ENCODE data around the gene ZNF418.

The ZNF418 gene

GRCh38 chr19:57934820-57935665 is at the start of gene ZNF418:
Gene ZNF418 (minus strand): TSS chr19:57935402. CDS start chr19:57933822, 1,580 bp downstream.
- DNase-seq, result peak; percentile 72
- Mint-ChIP-seq H3K4me3 (peak within 1 kb of the TSS; percentile 78), H3K27me3 (peaks cover 8% of the 10 kb centered on the region), H3K36me3 (peaks cover 56% of the 10 kb centered on the region), H3K4me1 (peaks cover 11% of the 10 kb centered on the region), H3K27ac (peak within 1 kb of the TSS; percentile 81), H3K9me3 (peaks cover 69% of the 10 kb centered on the region)
- CTCF ChIA-PET, result no interaction called here

- CTCF ChIA-PET, result no interaction called here
Observed at GRCh38 chr19:57978586-57979289, 43.5 kb upstream of the ZNF418 start.

GRCh38 chr19:57974434-57974833 is 39.2 kb upstream of the ZNF418 start, which contains the start of gene C19orf18:
Gene C19orf18 (minus strand): TSS chr19:57974534. CDS start chr19:57974432, 102 bp downstream.
- H3K9me3 Mint-ChIP-seq, result peaks cover 77% of the 10 kb centered on the region
- peaks cover 24% of the 10 kb centered on the region for H3K36me3 Mint-ChIP-seq
- no peak for DNase-seq
- no peaks in the 10 kb centered on the region for H3K4me1 Mint-ChIP-seq
- H3K4me3 Mint-ChIP-seq, result no peak within 1 kb of the TSS
- H3K27ac Mint-ChIP-seq, result no peak within 1 kb of the TSS
- CTCF ChIA-PET, result no interaction called here
- no peaks in the 10 kb centered on the region for H3K27me3 Mint-ChIP-seq

More at GRCh38 chr19:57978586-57979289, 43.5 kb upstream of the ZNF418 start:
- Mint-ChIP-seq H3K4me1 (no peaks in the 10 kb centered on the region), H3K4me3 (no peak overlapping the region), H3K36me3 (peaks cover 59% of the 10 kb centered on the region), H3K27ac (no peak overlapping the region), H3K9me3 (peaks cover 87% of the 10 kb centered on the region), H3K27me3 (no peaks in the 10 kb centered on the region)
- no peak for DNase-seq

DNA sequence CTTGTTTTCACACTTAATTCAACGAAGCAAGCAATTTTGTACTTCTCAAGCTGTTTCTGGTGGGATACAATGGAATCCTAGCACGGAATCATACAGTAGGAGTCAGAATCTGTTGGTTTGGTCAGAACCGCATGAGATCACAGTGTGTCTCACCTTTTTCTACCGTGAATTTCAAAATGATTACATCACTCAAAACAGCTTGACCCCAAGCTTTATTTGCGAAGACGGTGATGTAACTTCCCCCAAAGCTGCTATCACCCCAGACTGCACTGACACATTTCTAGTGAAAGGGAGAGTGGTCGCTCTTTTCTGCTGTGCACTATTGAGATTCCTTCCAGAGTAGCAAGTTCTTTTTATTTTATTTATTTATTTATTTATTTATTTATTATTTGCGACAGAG is 29.6 kb upstream of the ZNF418 start:
- Mint-ChIP-seq H3K9me3 (peaks cover 35% of the 10 kb centered on the region), H3K4me1 (no peaks in the 10 kb centered on the region), H3K36me3 (peaks cover 3% of the 10 kb centered on the region), H3K27ac (no peak overlapping the region), H3K4me3 (no peak overlapping the region), H3K27me3 (no peaks in the 10 kb centered on the region)
- DNase-seq, result no peak
- CTCF ChIA-PET, result no interaction called here

- H3K27ac Mint-ChIP-seq, result no peak overlapping the region
Observed at GRCh38 chr19:57961785-57962184, 26.6 kb upstream of the ZNF418 start.

DNA sequence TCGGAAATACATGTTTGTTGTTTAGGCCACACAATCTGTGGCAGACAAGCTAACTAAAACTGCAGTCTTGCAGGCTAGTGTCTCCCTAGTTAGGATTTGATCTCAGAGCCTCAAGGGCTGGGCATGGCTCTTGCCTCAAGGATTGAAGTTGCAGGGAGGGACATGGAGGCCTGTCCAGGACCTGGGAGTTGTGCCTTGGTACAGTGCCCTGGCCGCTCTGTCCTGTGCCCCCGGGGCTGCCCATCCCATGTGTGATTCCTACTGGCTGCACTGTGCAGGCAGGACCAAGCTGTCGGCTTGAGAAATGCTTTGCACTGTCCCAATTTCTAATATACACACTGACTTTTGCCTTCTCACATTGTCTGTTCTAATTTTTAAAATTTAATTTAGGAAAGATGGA is 19.8 kb upstream of the ZNF418 start:
- no peak for DNase-seq
- H3K27ac Mint-ChIP-seq, result no peak overlapping the region
- no peaks in the 10 kb centered on the region for H3K27me3 Mint-ChIP-seq
- no peak overlapping the region for H3K4me3 Mint-ChIP-seq
- CTCF ChIA-PET, result no interaction called here
- H3K36me3 Mint-ChIP-seq, result peaks cover 4% of the 10 kb centered on the region
- H3K4me1 Mint-ChIP-seq, result no peaks in the 10 kb centered on the region
- peaks cover 43% of the 10 kb centered on the region for H3K9me3 Mint-ChIP-seq

More at GRCh38 chr19:57961785-57962184, 26.6 kb upstream of the ZNF418 start:
- CTCF ChIA-PET, result no interaction called here
- Mint-ChIP-seq H3K36me3 (no peaks in the 10 kb centered on the region), H3K4me1 (no peaks in the 10 kb centered on the region), H3K9me3 (peaks cover 35% of the 10 kb centered on the region), H3K27me3 (no peaks in the 10 kb centered on the region), H3K4me3 (no peak overlapping the region)
- DNase-seq, result no peak

DNA sequence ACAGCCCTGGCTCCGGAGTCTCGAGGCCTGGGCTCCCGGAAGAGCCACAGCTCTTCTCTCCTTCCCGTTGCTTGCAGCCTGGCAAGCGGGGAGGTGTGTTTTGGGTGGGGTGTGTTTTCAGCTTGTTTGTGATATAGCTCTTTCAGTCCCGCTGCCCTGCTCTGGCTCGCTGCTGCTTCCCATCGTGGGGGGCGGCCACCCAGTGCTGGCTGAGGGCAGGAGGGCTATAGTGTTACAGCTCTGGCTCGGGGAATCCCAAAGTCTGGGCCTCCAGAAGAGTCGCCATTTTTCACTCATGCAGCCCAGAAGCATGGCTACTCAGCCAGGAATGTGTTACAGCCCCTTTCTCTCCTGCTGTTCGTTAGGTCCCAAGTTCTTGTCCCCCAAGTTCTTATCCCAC is 14.5 kb upstream of the ZNF418 start:
- Mint-ChIP-seq H3K9me3 (peaks cover 43% of the 10 kb centered on the region), H3K27ac (no peak overlapping the region), H3K4me3 (no peak overlapping the region), H3K36me3 (peaks cover 26% of the 10 kb centered on the region), H3K27me3 (no peaks in the 10 kb centered on the region), H3K4me1 (peaks cover 19% of the 10 kb centered on the region)
- CTCF ChIA-PET, result no interaction called here
- no peak for DNase-seq

- no peak for DNase-seq
- no peak overlapping the region for H3K4me3 Mint-ChIP-seq
- H3K9me3 Mint-ChIP-seq, result peaks cover 43% of the 10 kb centered on the region
- no peaks in the 10 kb centered on the region for H3K27me3 Mint-ChIP-seq
- H3K4me1 Mint-ChIP-seq, result peaks cover 19% of the 10 kb centered on the region
- H3K27ac Mint-ChIP-seq, result no peak overlapping the region
- CTCF ChIA-PET, result no interaction called here
- peaks cover 30% of the 10 kb centered on the region for H3K36me3 Mint-ChIP-seq
Observed at GRCh38 chr19:57949296-57949695, 14.1 kb upstream of the ZNF418 start.

GRCh38 chr19:57947419-57948134 is 12.4 kb upstream of the ZNF418 start, which contains the start of gene ZNF256:
Gene ZNF256 (minus strand): TSS chr19:57947706. CDS start chr19:57947474, 232 bp downstream.
- peaks cover 47% of the 10 kb centered on the region for H3K36me3 Mint-ChIP-seq
- peaks cover 19% of the 10 kb centered on the region for H3K4me1 Mint-ChIP-seq
- H3K27me3 Mint-ChIP-seq, result no peaks in the 10 kb centered on the region
- peak within 1 kb of the TSS; percentile 89 for H3K27ac Mint-ChIP-seq
- DNase-seq, result peak; percentile 95
- CTCF ChIA-PET, result no interaction called here
- H3K4me3 Mint-ChIP-seq, result peak within 1 kb of the TSS; percentile 88
- H3K9me3 Mint-ChIP-seq, result peaks cover 49% of the 10 kb centered on the region

GRCh38 chr19:57947088-57947418 is 11.9 kb upstream of the ZNF418 start:
- Mint-ChIP-seq H3K9me3 (peaks cover 55% of the 10 kb centered on the region), H3K27me3 (no peaks in the 10 kb centered on the region), H3K36me3 (peaks cover 52% of the 10 kb centered on the region), H3K27ac (peak overlapping the region; percentile 89), H3K4me1 (peaks cover 19% of the 10 kb centered on the region), H3K4me3 (peak overlapping the region; percentile 88)
- no peak for DNase-seq
- CTCF ChIA-PET, result no interaction called here

GRCh38 chr19:57946316-57946715 is 11.1 kb upstream of the ZNF418 start:
- H3K27me3 Mint-ChIP-seq, result no peaks in the 10 kb centered on the region
- H3K27ac Mint-ChIP-seq, result no peak overlapping the region
- peaks cover 19% of the 10 kb centered on the region for H3K4me1 Mint-ChIP-seq
- DNase-seq, result no peak
- H3K4me3 Mint-ChIP-seq, result peak overlapping the region; percentile 88
- CTCF ChIA-PET, result interaction anchor here (0.8 kb wide), 1 partner anchor 208 kb away, joined by 4 read pairs; no protein-coding TSS in a partner anchor
- peaks cover 59% of the 10 kb centered on the region for H3K9me3 Mint-ChIP-seq
- peaks cover 59% of the 10 kb centered on the region for H3K36me3 Mint-ChIP-seq

DNA sequence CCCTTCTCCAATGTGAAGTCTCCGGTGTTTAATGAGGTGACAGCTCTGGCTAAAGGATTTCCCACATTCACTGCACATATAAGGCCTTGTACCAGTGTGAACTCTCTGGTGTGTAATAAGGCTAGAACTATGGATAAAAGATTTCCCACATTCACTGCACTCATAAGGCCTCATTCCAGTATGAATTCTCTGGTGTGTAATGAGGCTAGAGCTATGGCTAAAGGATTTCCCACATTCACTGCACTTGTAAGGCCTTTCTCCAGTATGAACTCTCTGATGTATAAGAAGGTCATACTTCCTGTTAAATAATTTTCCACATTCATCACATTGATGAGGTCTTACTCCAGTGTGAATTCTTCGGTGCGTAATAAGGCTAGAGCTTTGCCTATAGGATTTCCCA is 6.4 kb upstream of the ZNF418 start:
- no peak overlapping the region for H3K4me3 Mint-ChIP-seq
- no peak for DNase-seq
- peaks cover 76% of the 10 kb centered on the region for H3K36me3 Mint-ChIP-seq
- no peaks in the 10 kb centered on the region for H3K27me3 Mint-ChIP-seq
- CTCF ChIA-PET, result no interaction called here
- H3K4me1 Mint-ChIP-seq, result peaks cover 10% of the 10 kb centered on the region
- H3K9me3 Mint-ChIP-seq, result peaks cover 77% of the 10 kb centered on the region
- no peak overlapping the region for H3K27ac Mint-ChIP-seq

DNA sequence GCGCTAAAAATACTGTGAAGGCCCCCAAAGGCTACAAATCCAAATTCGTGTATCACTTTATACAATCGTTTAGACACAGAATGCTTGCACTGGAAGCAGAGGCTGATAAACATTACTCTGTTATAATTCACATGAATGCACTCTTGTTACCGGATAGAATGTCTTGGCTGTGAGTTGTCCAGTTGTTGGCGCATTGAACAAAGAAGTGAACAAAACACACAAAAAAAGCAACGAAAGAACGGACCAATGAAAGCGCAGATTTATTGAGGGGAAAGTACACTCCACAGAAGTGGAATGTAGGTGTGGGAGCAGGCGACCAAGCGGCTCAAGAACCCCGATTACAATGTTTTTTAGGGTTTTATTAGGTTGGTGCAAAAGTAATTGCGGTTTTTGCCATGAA is 529 bp upstream of the ZNF418 start:
- H3K4me3 Mint-ChIP-seq, result peak overlapping the region; percentile 78
- DNase-seq, result no peak
- H3K9me3 Mint-ChIP-seq, result peaks cover 64% of the 10 kb centered on the region
- CTCF ChIA-PET, result no interaction called here
- H3K27ac Mint-ChIP-seq, result no peak overlapping the region
- peaks cover 11% of the 10 kb centered on the region for H3K4me1 Mint-ChIP-seq
- H3K36me3 Mint-ChIP-seq, result peaks cover 56% of the 10 kb centered on the region
- peaks cover 8% of the 10 kb centered on the region for H3K27me3 Mint-ChIP-seq

DNA sequence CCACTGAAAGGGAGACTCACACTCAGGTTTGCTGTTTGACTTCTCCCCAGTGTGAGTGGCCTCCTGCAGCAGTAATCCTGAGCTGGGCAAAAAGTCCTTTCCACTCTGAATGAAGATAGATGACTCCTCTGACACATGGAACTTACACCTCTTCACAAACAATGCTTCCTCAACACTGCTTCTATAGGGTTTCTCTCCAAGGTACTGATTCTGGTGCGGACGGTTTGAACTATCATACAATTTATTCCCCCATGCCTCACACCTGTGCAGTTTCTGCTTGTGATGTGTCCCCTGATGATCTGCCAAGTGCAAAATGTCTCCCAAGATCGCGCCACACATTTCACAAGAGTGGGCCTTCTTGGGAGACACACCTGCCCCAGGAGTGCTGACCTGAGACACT is 7.6 kb downstream of the ZNF418 start:
- peaks cover 66% of the 10 kb centered on the region for H3K9me3 Mint-ChIP-seq
- no peak for DNase-seq
- CTCF ChIA-PET, result no interaction called here
- no peaks in the 10 kb centered on the region for H3K27me3 Mint-ChIP-seq
- no peaks in the 10 kb centered on the region for H3K4me1 Mint-ChIP-seq
- H3K27ac Mint-ChIP-seq, result no peak overlapping the region
- peaks cover 38% of the 10 kb centered on the region for H3K36me3 Mint-ChIP-seq
- H3K4me3 Mint-ChIP-seq, result no peak overlapping the region
